C4-2B (cell line): ENCODE measurements around the gene ICAM5.

Experiments used
- H3K27ac ChIP-seq: fragments of 450-650 bp; 2 replicates; pipeline ENCODE4 v1.5.1; 2017
- ZFX ChIP-seq: fragments of 450-650 bp; IDR thresholded peaks from 2 replicates; pipeline ENCODE4 v1.6.1; 2017
- TF ChIP-seq, protein P1 (sequence below): fragments of 450-650 bp; conservative IDR thresholded peaks from 2 replicates; pipeline ENCODE4 v1.5.1; 2017; ENCODE audit warnings: mild to moderate bottlenecking

ICAM5 gene

DNA sequence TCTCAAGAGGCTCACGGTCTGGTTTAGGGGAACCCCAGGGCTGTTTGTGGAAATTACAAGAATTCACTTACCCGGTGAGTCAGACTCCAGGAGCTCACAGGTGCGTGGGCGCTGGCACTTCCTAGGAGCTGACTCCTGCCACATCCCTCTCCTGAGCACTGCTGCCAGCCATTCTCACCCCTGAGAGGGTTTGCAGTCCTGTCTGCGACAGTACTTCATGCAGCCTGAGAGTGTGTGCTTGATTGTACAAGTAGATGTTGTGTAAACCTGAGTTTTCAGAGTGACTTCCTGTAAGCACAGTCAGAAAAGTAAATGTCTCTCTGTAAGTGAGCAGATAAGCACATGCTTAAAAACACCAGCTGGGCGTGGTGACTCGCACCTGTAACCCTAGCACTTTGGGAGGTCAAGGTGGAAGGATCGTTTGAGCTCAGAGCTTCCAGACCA, 29.6 kb upstream of the ICAM5 start:
- no peak overlapping the region for H3K27ac ChIP-seq
- no peak for TF ChIP-seq ZFX
- TF ChIP-seq, protein P1, sequence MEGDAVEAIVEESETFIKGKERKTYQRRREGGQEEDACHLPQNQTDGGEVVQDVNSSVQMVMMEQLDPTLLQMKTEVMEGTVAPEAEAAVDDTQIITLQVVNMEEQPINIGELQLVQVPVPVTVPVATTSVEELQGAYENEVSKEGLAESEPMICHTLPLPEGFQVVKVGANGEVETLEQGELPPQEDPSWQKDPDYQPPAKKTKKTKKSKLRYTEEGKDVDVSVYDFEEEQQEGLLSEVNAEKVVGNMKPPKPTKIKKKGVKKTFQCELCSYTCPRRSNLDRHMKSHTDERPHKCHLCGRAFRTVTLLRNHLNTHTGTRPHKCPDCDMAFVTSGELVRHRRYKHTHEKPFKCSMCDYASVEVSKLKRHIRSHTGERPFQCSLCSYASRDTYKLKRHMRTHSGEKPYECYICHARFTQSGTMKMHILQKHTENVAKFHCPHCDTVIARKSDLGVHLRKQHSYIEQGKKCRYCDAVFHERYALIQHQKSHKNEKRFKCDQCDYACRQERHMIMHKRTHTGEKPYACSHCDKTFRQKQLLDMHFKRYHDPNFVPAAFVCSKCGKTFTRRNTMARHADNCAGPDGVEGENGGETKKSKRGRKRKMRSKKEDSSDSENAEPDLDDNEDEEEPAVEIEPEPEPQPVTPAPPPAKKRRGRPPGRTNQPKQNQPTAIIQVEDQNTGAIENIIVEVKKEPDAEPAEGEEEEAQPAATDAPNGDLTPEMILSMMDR: no peak

DNA sequence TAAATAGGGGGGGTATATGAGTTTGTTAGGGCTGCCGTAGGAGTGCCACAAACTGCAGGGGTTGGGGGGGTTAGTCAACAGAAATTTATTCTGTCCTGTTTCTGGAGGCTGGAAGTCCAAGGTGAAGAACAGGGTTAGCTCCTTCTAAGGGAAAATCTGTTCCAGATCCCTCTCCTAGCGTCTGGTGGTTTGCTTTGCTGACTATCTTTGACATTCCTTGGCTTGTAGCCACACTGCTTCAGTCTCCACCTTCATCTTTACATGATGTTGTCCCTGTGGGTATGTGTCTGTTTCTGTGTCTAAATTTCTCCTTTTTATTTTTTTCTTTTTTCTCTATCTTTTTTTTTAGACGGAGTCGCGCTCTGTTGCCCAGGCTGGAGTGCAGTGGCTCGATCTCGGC, 27.0 kb upstream of the ICAM5 start:
- no peak overlapping the region for H3K27ac ChIP-seq
- TF ChIP-seq ZFX: no peak
- TF ChIP-seq, protein P1: no peak

DNA sequence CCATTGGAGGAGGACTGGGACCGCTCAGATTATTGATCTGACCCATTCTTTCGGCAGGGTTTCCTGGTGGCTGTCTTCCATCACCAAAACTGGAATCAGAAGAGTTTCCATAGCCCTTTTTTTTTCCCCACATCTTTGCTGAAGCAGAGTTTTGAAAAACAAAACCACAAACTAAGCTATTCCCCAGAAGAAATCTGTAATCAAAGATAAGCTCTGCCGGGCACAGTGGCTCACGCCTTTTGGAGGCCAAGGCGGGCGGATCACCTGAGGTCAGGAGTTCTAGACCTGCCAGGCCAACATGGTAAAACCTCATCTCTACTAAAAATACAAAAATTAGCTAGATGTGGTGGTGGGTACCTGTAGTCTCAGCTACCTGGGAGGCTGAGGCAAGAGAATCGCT, 23.0 kb upstream of the ICAM5 start:
- no peak for TF ChIP-seq ZFX
- TF ChIP-seq, protein P1: no peak
- no peak overlapping the region for H3K27ac ChIP-seq

DNA sequence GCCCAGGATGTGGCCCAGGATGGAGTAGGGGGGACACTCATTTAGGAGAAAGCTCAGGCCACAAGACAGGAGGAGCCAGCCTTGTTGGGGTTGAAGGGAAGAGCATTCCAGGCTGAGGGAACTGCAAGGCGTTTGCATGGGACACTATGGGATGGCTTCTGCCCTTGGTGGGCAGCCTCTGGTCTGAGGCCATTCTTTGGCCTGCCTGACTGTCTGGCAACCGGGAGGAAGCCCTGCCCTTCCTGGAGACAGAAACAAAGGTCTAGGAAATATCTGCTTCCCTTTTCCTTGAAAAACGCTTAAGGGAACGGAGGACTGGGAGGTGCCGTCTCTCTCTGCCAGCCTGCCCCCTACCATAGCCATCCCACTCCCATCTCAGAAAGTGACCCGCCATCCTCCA, 21.7 kb upstream of the ICAM5 start:
- H3K27ac ChIP-seq: no peak overlapping the region
- TF ChIP-seq ZFX: no peak

DNA sequence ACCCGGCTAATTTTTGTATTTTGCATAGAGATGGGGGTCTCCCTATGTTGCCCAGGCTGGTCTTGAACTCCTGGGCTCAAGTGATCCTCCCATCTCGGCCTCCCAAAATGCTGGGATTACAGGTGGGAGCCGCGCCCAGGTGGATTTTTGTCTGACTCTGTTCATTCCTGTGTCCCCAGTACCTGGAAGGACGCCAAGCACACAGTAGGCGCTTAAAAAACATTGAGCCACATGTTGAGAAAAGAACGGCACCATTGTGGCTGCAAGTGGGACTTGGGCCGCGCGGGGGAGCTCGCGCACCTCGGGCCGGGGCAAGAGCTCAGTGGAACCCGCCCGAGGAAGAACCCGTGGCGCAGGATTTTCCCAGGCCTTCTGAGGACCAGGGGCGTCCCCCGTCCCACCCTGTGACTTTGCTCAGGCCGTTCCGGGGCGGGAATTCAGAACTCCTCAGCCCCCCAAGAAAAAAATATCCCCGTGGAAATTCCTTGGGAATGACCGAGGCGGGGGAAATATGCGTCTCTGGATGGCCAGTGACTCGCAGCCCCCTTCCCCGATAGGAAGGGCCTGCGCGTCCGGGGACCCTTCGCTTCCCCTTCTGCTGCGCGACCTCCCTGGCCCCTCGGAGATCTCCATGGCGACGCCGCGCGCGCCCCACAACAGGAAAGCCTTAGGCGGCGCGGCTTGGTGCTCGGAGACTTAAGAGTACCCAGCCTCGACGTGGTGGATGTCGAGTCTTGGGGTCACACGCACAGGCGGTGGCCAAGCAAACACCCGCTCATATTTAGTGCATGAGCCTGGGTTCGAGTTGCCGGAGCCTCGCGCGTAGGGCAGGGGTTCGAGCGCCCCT, 20.2 kb upstream of the ICAM5 start:
- peak overlapping the region; percentile 73; the same call in 1 of the 2 replicates for H3K27ac ChIP-seq
- no peak for TF ChIP-seq ZFX
- TF ChIP-seq, protein P1: peak; percentile 98

DNA sequence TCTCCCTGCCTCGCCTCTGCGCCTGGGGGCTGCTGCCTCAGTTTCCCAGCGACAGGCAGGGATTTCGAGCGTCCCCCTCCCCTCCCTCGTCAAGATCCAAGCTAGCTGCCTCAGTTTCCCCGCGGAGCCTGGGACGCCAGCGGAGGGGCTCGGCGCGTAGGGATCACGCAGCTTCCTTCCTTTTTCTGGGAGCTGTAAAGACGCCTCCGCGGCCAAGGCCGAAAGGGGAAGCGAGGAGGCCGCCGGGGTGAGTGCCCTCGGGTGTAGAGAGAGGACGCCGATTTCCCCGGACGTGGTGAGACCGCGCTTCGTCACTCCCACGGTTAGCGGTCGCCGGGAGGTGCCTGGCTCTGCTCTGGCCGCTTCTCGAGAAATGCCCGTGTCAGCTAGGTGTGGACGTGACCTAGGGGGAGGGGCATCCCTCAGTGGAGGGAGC, 19.6 kb upstream of the ICAM5 start:
- peak overlapping the region; percentile 73 for H3K27ac ChIP-seq
- TF ChIP-seq, protein P1: no peak
- TF ChIP-seq ZFX: no peak

DNA sequence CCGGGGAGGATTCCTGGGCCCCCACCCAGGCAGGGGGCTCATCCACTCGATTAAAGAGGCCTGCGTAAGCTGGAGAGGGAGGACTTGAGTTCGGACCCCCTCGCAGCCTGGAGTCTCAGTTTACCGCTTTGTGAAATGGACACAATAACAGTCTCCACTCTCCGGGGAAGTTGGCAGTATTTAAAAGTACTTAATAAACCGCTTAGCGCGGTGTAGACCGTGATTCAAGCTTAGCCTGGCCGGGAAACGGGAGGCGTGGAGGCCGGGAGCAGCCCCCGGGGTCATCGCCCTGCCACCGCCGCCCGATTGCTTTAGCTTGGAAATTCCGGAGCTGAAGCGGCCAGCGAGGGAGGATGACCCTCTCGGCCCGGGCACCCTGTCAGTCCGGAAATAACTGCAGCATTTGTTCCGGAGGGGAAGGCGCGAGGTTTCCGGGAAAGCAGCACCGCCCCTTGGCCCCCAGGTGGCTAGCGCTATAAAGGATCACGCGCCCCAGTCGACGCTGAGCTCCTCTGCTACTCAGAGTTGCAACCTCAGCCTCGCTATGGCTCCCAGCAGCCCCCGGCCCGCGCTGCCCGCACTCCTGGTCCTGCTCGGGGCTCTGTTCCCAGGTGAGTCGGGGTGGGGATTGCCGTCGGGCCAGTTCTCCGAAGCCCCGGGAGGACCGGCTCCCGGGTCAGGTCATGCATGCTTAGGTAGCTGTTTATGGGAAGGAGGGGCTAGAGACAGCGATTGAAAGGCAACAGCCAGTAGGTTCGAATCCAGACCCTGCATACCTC, 18.9 kb upstream of the ICAM5 start, which contains the start of gene ICAM1:
Gene ICAM1, plus strand, starts transcription at position 505 of the 779 bp plus-strand sequence. Its CDS starts 40 bp downstream, at position 545.
- no peak for TF ChIP-seq ZFX
- TF ChIP-seq, protein P1: no peak
- H3K27ac ChIP-seq: peak within 1 kb of the TSS; percentile 73
